HepG2 (cell line): Measurements from ENCODE around the gene NCKAP1. TPM values are rescaled to one million over a fixed set of nuclear protein-coding genes. Genes with fewer than 3 reads are reported as not detected.
A peak's percentile ranks its signal among the peaks of the same experiment; 100 is the strongest.

Experiments used
- ARID4A ChIP-seq: sonication (generic); formaldehyde crosslinking; IDR thresholded peaks from 2 replicates; pipeline ENCODE4 v1.5.0; 2020; ENCODE audit warnings: mild to moderate bottlenecking, missing genetic modification reagents, borderline replicate concordance
- BHLHE40 ChIP-seq: IDR thresholded peaks from 2 replicates; pipeline ENCODE4 v1.6.1; 2011; ENCODE audit warnings: low read length, improper control_type of control experiment
- CBX1 ChIP-seq: IDR thresholded peaks from one replicate; pipeline ENCODE4 v1.6.1; 2016; ENCODE audit warnings: antibody characterized with exemption, low read depth
- ETS1 ChIP-seq: sonication (generic); formaldehyde crosslinking; IDR thresholded peaks from 2 replicates; pipeline ENCODE4 v1.4.0; 2020; ENCODE audit warnings: missing genetic modification reagents
- GLI4 ChIP-seq: sonication (generic); formaldehyde crosslinking; IDR thresholded peaks from 2 replicates; pipeline ENCODE4 v1.5.1; 2020; ENCODE audit warnings: missing genetic modification reagents, mild to moderate bottlenecking, moderate library complexity, borderline replicate concordance
- HOMEZ ChIP-seq: IDR thresholded peaks from 2 replicates; pipeline ENCODE4 v1.6.1; 2016; ENCODE audit warnings: low read depth
- REPIN1 ChIP-seq: sonication (generic); formaldehyde crosslinking; IDR thresholded peaks from 2 replicates; pipeline ENCODE4 v1.8.0; 2022; ENCODE audit warnings: missing genetic modification reagents, low read depth, mild to moderate bottlenecking, borderline replicate concordance
- SAFB2 ChIP-seq: sonication (generic); formaldehyde crosslinking; IDR thresholded peaks from 2 replicates; pipeline ENCODE4 v1.5.1; 2020; ENCODE audit warnings: missing genetic modification reagents, low read depth, mild to moderate bottlenecking, borderline replicate concordance
- SYNCRIP ChIP-seq: fragments of 200-400 bp; formaldehyde crosslinking; IDR thresholded peaks from 2 replicates; pipeline ENCODE4 v1.6.1; 2018; ENCODE audit warnings: mild to moderate bottlenecking, low read depth, low read length; ENCODE audit not compliant: insufficient read depth
- TCF7 ChIP-seq: sonication (generic); IDR thresholded peaks from 2 replicates; pipeline ENCODE4 v1.6.1; 2016; ENCODE audit warnings: antibody characterized with exemption, low read depth
- TRAFD1 ChIP-seq: sonication (generic); formaldehyde crosslinking; IDR thresholded peaks from 2 replicates; pipeline ENCODE4 v1.5.1; 2020; ENCODE audit warnings: missing genetic modification reagents, mild to moderate bottlenecking, borderline replicate concordance
- ZBTB42 ChIP-seq: sonication (generic); formaldehyde crosslinking; IDR thresholded peaks from 2 replicates; pipeline ENCODE4 v1.5.0; 2020; ENCODE audit warnings: mild to moderate bottlenecking, missing genetic modification reagents
- ZFP90 ChIP-seq: sonication (generic); formaldehyde crosslinking; IDR thresholded peaks from 2 replicates; pipeline ENCODE4 v1.8.0; 2022; ENCODE audit warnings: missing genetic modification reagents, mild to moderate bottlenecking, inconsistent platforms, borderline replicate concordance
- ZKSCAN5 ChIP-seq: sonication (generic); formaldehyde crosslinking; IDR thresholded peaks from 2 replicates; pipeline ENCODE4 v1.5.1; 2020; ENCODE audit warnings: mild to moderate bottlenecking, missing genetic modification reagents
- ZNF614 ChIP-seq: IDR thresholded peaks from 2 replicates; pipeline ENCODE4 v1.6.1; 2018; ENCODE audit warnings: missing biosample characterization, missing genetic modification reagents, inconsistent platforms, borderline replicate concordance
- ZNF670 ChIP-seq: sonication (generic); formaldehyde crosslinking; IDR thresholded peaks from 2 replicates; pipeline ENCODE4 v1.8.0; 2022; ENCODE audit warnings: mild to moderate bottlenecking, missing genetic modification reagents, borderline replicate concordance
- ZNF674 ChIP-seq: sonication (generic); formaldehyde crosslinking; IDR thresholded peaks from 2 replicates; pipeline ENCODE4 v1.5.0; 2020; ENCODE audit warnings: low read depth, mild to moderate bottlenecking, missing genetic modification reagents
- ZNF7 ChIP-seq: IDR thresholded peaks from 2 replicates; pipeline ENCODE4 v1.6.1; 2016; ENCODE audit warnings: missing biosample characterization, missing genetic modification reagents
- polyA plus RNA-seq, 8 experiments: library from polyadenylated mRNA; depleted of rRNA in 3 of 8; stranded (reverse) in 7 of 8; unstranded in 1 of 8; fragments of >200 nt; fragmentation: Illumina TruSeq in 4 of 8; extraction: Trizol in 4 of 8; gene quantifications; 2 replicates each; pipeline versions ENCODE4 v1.2.1 to v1.2.3, GENCODE V29; 2011 to 2016; ENCODE audit warnings: low read depth in 4 of 8, missing spikeins in 1 of 8, mixed read lengths in 1 of 8; ENCODE audit not compliant: insufficient read depth in 1 of 8
- total RNA-seq, 5 experiments: library from RNA; depleted of rRNA; stranded (reverse); fragments of >200 nt; fragmentation: Illumina TruSeq; extraction: Trizol; gene quantifications; 2 replicates each; pipeline ENCODE4 v1.2.3, GENCODE V29; 2016; ENCODE audit warnings: low read depth in 1 of 5

NCKAP1 gene
- total and polyA plus RNA-seq, 2 of the 13 experiments (the other 11 are each of a cell fraction or from before 2014, with no cell fraction given): 72.1 to 96.3 TPM

- TF ChIP-seq TCF7 (no peak), BHLHE40 (peak; percentile 79), ZFP90 (CRISPR knock-in tag) (peak; percentile 91; the same call in 1 of the 2 replicates), TRAFD1 (CRISPR knock-in tag) (0 out of 2 replicates have a peak, but pooled peaks have one; percentile 25), ZNF674 (CRISPR knock-in tag) (peak; percentile 47; the same call in 1 of the 2 replicates), ZNF614 (CRISPR knock-in tag) (no peak), ZKSCAN5 (CRISPR knock-in tag) (no peak), SAFB2 (CRISPR knock-in tag) (no peak; the same call in 1 of the 2 replicates), SYNCRIP (no peak), ZNF7 (no peak), CBX1 (peak; percentile 15), GLI4 (CRISPR knock-in tag) (no peak), ZNF670 (no peak), ARID4A (CRISPR knock-in tag) (peak; percentile 84; the same call in 1 of the 2 replicates), ETS1 (CRISPR knock-in tag) (peak; percentile 56; the same call in 1 of the 2 replicates), HOMEZ (no peak; the same call in 1 of the 2 replicates), REPIN1 (peak; percentile 17; the same call in 1 of the 2 replicates), ZBTB42 (CRISPR knock-in tag) (no peak)
Observed at GRCh38 chr2:183038341-183039300, at the start of gene NCKAP1 (continued).
